GM12875 (cell line): ENCODE measurements around the gene MSH4.
"Not testable (repeated sequence)": the region's sequence is repeated elsewhere in the genome, so short reads cannot be mapped to it uniquely, and the experiment has no call there.

Source experiments
- H3K4me3 ChIP-seq: one replicate; pipeline ENCODE4 v1.5.1; 2011; ENCODE audit warnings: low read depth, low read length, control low read depth
- TF ChIP-seq, protein P1 (sequence below): IDR thresholded peaks from 2 replicates; pipeline ENCODE4 v1.5.1; 2011; ENCODE audit warnings: low read depth, mild to moderate bottlenecking, control low read depth, inconsistent platforms, low read length, moderate library complexity, borderline replicate concordance; ENCODE audit not compliant: insufficient read depth

The MSH4 gene

DNA sequence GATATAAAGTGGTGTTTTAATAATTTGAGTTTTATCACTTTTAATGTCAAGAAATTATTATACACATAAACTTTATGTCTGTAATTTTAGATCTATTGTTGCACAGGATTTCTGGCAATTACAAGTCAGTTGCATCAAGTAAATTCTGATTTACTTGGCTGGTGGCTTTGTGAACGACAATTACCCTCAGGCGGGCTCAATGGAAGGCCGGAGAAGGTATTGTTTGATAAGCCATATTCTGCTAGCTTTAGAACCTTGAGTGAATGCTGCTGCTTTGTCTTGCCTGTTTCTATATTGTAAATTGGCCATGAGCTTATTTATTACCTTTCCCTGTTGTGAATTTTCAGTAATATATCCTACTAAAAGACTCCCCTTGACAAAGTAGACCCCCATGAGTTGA, 4.6 kb upstream of the MSH4 start:
- no peak overlapping the region for H3K4me3 ChIP-seq
- TF ChIP-seq, protein P1, sequence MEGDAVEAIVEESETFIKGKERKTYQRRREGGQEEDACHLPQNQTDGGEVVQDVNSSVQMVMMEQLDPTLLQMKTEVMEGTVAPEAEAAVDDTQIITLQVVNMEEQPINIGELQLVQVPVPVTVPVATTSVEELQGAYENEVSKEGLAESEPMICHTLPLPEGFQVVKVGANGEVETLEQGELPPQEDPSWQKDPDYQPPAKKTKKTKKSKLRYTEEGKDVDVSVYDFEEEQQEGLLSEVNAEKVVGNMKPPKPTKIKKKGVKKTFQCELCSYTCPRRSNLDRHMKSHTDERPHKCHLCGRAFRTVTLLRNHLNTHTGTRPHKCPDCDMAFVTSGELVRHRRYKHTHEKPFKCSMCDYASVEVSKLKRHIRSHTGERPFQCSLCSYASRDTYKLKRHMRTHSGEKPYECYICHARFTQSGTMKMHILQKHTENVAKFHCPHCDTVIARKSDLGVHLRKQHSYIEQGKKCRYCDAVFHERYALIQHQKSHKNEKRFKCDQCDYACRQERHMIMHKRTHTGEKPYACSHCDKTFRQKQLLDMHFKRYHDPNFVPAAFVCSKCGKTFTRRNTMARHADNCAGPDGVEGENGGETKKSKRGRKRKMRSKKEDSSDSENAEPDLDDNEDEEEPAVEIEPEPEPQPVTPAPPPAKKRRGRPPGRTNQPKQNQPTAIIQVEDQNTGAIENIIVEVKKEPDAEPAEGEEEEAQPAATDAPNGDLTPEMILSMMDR, result no peak

DNA sequence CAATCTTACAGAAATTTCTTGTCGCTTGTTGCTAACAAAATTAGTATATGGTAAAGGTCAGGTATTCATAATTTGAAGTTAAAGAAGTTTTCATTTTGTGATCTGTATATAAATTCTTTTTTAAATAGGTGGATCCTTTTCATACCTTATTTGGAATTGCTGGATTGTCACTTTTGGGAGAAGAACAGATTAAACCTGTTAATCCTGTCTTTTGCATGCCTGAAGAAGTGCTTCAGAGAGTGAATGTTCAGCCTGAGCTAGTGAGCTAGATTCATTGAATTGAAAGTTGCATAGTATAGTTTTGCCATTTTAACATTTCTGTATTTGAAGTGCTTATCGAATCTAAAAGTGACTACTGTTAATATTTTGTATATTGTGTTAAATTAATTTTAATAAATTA, 2.3 kb upstream of the MSH4 start:
- TF ChIP-seq, protein P1, result no peak

DNA sequence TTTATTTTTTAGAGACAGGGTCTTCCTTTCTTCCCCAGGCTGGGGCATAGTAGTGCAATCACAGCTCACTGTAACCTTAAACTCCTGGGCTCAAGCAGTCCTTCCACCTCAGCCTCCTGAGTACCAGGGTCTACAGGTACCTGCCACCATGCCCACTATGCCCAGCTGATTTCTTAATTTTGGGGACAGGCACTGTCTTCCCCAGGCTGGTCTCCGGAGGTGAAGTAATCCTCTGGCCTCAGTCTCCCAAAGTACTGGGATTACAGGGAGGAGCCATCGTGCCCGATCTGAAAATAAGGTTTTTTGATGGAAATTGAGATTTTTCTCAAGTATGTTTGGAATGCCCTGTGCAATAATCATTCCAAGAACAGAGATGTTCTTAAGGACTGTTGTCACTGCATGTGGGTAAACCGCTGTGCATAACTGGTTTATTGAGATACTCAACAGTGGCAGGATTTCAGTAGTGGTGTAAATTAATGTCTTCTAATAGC, 934 bp upstream of the MSH4 start:
- H3K4me3 ChIP-seq, result no peak overlapping the region
- TF ChIP-seq, protein P1, result no peak

More for the DNA sequence above, 2.3 kb upstream of the MSH4 start:
- H3K4me3 ChIP-seq, result no peak overlapping the region

DNA sequence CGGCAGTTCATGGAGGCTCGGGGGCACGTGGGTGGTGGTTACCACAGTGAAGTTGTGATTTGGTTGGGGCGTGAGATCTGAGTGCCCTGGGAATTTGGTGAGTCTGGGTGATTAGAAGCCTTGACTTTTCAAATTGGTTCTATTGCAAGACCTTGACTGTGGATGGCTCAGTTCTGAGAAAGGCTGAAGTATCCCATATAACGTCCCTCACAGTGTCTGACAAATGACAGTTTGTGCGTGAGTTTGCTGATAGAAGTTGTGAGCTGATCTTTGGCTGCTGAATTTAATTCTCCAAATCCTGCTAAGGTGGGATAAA, 549 bp downstream of the MSH4 start:
- TF ChIP-seq, protein P1, result no peak

DNA sequence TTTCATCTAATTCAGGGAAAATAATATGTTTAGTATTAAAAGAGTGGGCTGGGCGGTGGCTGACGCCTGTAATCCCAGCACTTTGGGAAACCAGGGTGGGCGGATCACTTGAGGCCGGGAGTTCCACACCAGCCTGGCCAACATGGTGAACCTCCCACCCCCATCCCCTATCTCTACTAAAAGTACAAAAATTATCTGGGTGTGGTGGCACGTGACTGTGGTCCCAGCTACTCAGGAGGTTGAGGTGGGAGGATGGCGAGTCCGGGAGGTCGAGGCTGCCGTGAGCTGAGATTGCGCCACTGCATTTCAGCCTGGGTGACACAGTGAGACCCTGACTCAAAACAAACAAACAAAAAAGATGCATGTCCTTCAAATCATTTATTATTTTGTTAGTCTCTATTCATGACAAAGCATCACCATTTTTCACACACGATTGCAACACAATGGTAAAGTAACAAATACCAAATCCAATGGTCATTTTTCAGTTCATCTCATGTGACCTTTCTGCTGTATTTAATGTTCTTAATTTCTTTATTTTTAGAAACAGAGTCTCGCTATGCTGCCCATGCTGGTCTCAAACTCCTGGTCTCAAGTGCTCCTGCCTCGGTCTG, 1.0 kb downstream of the MSH4 start:
- no peak overlapping the region for H3K4me3 ChIP-seq
- TF ChIP-seq, protein P1, result no peak

More for the DNA sequence above, 549 bp downstream of the MSH4 start:
- H3K4me3 ChIP-seq, result no peak overlapping the region

DNA sequence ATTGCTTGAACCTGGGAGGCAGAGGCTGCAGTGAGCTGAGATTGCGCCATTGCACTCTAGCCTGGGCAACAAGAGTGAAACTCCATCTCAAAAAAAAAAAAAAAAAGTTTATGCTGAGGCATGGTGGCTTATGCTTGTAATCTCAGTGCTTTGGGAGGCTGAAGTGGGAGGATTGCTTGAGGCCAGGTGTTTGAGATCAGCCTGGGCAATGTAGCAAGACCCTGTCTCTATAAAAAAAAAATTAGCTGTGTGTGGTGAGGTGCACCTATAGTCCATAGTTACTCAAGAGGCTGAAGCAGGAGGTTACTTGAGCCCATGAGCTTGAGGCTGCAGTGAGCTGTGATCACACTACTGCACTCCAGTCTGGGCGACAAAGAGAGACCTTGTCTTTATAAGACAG, 4.8 kb downstream of the MSH4 start:
- not testable (repeated sequence) for H3K4me3 ChIP-seq

DNA sequence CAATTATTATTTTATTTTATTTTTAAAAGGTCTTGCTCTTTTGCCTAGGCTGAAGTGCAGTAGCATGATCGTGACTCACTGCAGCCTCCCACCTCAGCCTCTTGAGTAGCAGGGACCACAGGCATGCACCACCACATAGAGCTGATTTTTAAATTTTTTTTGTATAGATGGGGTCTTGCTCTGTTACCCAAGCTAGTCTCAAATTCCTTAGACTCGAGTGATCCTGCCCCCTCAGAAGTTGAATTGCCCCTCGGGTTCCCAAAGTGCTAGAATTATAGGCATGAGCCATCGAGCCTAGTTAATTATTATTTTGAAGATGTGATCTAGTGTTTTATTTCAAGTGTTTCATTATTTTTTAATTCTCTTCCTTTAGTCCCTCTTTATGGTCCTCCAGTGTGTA, 12.2 kb downstream of the MSH4 start:
- TF ChIP-seq, protein P1, result no peak

DNA sequence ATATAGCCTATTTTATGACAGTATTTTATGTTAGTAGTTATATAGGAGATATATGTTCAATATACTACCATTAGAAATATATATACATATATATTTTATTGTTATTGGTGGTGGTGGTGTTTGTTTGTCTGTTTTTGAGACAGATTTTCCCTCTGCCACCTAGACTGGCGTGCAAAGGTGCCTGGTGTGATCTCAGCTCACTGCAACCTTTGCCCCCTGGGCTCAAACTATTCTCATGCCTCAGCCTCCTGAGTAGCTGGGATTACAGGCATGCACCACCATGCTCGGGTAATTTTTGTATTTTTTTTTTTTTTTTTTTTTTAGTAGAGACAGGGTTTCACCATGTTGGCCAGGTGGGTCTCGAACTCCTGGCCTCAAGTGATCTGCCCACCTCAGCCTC, 13.4 kb downstream of the MSH4 start:
- H3K4me3 ChIP-seq, result not testable (repeated sequence)

More for the DNA sequence above, 12.2 kb downstream of the MSH4 start:
- no peak overlapping the region for H3K4me3 ChIP-seq
